Fibroblast of mammary gland (primary cell): ENCODE results near the gene SIM2.

ENCODE experiments used
- DNase-seq: peaks from one replicate; pipeline ENCODE4 v3.0.0-alpha.2; 2010; ENCODE audit warnings: low read depth
- H3K4me3 ChIP-seq: 2 replicates; pipeline ENCODE4 v1.5.1; 2011; ENCODE audit warnings: low read depth, mild to moderate bottlenecking, low read length, moderate library complexity; ENCODE audit not compliant: control insufficient read depth
- TF ChIP-seq, protein P1 (sequence below): conservative IDR thresholded peaks from 2 replicates; pipeline ENCODE4 v1.5.1; 2011; ENCODE audit warnings: low read depth, low read length, inconsistent platforms; ENCODE audit not compliant: control insufficient read depth, insufficient read depth

The SIM2 gene

DNA sequence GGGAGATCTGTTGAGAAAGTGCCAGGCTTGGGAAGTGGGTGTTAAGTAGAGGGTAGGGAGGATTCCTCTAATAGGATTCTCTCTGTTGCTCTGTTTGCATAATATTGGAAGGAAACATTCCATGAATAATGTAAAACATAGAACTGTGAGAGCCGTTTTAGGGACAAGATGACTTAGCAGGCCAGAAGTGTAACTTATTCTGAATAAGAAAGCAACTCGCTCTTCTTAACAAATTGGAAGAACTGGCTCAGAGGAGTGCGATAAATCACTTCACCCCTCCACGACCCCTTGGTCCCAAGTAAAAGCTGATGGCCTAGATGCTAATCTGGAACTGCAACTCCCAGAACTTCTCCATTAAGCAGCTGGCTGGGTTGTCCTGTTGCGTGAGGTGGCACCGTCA, 19.1 kb downstream of the SIM2 start:
- TF ChIP-seq, protein P1, sequence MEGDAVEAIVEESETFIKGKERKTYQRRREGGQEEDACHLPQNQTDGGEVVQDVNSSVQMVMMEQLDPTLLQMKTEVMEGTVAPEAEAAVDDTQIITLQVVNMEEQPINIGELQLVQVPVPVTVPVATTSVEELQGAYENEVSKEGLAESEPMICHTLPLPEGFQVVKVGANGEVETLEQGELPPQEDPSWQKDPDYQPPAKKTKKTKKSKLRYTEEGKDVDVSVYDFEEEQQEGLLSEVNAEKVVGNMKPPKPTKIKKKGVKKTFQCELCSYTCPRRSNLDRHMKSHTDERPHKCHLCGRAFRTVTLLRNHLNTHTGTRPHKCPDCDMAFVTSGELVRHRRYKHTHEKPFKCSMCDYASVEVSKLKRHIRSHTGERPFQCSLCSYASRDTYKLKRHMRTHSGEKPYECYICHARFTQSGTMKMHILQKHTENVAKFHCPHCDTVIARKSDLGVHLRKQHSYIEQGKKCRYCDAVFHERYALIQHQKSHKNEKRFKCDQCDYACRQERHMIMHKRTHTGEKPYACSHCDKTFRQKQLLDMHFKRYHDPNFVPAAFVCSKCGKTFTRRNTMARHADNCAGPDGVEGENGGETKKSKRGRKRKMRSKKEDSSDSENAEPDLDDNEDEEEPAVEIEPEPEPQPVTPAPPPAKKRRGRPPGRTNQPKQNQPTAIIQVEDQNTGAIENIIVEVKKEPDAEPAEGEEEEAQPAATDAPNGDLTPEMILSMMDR = no peak

DNA sequence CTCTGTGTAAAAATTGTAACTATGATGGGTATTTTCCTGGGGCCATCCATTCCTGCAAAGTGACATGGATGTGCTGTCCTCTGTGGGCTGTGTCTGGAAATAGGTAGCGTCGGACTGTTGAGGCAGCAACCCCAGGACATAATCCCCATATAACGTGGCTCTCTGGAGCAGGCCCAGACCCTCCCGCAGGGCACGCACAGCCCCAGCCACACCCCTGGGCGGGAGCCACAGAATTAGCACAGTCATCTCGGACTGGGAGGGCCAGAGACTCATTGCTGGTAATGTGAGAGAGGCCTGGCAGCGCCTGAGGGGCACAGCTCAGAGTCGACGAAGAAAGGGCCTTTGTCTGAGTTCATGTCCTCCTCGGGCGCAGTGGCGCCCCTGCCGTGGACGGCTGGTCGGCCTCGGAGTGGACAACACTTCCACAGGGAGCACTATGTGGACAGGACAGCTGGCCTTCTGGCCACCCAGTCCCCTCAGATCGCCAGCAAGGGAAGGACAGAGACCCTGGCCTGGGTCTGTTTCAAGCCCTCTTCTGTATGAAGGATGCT, 20.1 kb downstream of the SIM2 start:
- H3K4me3 ChIP-seq = no peak overlapping the region
- TF ChIP-seq, protein P1 = no peak
- DNase-seq = no peak

More for the DNA sequence above, 19.1 kb downstream of the SIM2 start:
- no peak for DNase-seq
- H3K4me3 ChIP-seq = no peak overlapping the region

DNA sequence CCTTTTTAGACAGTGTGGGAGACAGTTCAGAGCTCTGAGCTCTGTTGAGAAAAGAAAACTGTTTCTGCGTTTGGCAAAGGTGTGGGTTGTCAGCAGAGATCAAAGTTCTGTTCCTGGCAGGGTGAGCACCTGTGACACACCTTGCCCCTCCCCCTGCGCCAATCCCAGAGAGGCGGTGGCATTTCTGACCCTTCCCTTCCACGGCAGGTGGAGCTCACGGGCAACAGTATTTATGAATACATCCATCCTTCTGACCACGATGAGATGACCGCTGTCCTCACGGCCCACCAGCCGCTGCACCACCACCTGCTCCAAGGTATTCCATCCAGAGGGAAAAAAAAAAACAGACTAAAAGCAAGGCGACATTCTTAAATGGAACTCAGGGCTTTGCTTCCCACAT, 20.7 kb downstream of the SIM2 start:
- no peak overlapping the region for H3K4me3 ChIP-seq
- TF ChIP-seq, protein P1 = no peak
- no peak for DNase-seq

DNA sequence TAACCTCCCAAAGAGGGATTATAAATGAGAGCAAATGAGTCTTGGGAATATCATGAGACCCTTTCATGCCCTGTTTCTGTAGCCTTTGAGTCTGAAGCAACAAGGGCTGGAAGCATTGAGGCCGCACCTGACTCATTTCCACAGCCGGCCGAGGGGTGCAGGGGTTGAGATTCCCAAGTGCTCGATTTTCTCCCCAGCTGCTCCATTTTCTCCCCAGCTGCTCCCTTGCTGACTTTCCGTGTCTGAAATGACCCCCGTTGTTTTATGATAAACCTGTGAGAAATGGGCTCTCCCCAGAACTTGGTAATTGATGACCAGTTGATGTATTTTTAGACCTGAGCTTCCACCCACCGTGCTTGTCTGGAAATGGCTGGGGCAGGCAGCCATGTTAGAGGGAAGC, 22.9 kb downstream of the SIM2 start:
- no peak for DNase-seq
- no peak overlapping the region for H3K4me3 ChIP-seq
- TF ChIP-seq, protein P1 = no peak

DNA sequence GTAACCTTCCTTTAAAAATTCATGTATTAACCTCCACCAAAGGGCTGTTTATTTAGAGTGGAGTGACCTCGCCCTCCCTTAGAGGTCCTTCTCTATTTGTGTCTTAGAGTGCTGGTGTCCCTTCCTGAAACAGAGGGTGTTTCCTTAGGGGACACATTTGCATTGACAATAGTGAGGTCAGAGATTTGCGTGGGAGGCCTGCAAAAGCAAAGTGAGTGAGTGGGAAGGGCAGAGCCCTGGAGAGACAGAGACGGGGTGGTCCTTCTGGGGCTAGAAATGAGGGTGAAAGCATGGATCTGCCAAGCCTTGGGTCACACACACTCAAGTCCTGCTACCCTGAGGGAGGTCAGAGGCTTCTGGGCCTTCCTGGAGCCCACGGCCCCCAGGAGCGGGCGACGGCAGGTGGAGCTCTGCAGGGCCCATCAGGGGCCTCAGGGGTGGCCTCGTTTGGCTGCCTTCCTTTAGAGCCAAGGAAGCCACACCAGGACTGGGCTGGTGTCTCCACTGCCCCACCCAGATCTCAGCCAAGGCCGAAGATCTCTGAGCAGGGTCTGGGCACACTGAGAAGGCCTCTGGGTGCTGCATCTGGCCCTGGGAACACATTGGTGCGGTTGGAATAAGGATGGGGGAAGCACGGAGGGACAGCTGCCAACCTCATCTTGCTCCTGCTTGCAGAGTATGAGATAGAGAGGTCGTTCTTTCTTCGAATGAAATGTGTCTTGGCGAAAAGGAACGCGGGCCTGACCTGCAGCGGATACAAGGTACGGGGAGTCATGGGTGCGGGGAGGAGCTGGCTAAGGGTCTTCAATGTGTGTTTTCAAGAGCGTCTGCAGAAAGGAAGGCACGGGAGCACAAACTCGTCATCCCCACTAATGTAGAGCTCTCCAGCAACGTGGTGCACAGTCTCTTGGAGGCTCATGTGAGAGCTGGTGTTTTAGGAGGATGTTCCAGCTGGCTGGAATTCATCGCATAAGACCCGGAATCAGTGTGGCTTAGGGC, 23.8 kb downstream of the SIM2 start:
- TF ChIP-seq, protein P1 = no peak
- no peak for DNase-seq
- H3K4me3 ChIP-seq = no peak overlapping the region

DNA sequence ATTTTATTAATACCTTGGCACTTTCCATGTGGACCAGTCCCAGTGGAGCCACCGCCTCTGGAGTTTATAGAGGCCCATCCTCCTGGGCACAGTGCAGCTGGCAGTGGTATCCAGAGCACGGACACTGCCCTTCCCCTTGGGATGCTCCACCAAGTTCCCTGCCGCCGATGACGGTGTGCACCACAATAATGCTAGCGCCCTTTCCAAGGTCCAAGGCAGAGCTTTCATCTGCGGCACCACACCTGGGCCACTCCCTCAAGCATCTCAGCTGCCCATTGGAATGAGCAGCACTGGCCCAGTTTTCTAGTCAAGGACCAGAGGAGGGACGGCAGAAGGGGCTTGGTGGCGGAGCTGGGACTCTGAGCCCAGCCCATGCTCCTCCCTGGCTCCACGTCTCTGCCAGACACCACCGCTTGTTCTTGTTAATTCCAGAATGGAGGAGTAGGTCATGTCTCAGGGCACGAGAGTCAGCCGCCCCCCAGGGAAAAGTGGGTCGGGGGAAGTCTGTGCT, 24.5 kb downstream of the SIM2 start:
- DNase-seq = no peak
- TF ChIP-seq, protein P1 = no peak
- no peak overlapping the region for H3K4me3 ChIP-seq
